ENCODE measurements around the gene TMEM184A.

DNA sequence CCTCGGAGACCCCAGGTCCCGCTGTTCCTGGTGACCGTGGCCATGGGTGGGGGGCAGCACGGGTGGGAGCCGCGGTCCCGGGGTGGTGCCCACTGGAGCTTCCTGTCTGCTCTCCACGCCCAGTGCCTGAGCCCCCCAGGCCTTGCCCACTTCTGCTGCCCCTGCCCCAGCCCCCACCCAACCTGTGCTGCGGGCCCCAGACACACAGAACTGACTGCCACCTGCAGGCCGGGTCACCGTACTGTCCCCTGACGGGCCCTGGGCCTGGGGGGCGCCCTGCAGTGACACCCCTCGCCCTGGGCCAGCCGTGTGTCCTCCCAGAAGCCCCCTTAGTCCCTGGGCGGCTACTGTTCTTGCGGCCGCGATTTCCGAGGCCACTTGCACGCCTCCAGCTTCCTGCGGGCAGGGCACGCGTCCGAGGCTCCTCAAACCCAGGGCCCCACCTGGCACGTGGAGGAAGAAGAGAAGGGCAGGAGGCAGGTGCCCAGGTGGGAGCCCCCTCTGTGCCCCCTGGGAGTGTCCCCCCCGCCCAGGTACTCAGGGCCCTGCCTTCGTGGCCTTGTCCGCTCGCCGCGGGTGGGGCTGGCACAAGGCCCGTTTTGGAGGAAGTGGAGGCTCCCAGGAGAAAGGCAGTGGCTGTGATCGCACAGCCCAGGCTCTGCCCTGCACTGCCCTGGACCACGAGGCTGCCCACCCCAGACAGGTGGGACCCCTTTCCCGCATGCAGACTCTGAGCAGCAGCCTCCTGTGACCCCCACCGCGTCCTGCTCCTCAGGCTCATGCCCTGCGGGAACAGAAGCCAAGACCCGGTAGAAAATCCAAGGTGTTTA lies 10.4 kb downstream of the TMEM184A start:
- TF ChIP-seq CTCF (IDR thresholded peaks at IDR 0.05) (no peak), POLR2A (IDR thresholded peaks at IDR 0.05) (no peak)

All from uterus (tissue), 2 donors.